ENCODE results near the gene ATRN. TPM values are rescaled to one million over a fixed set of nuclear protein-coding genes. Genes with fewer than 3 reads are reported as not detected.

ATRN gene
- total RNA-seq, 6 experiments from 2014 or later: 46.9 to 82.1 (median 59.1) TPM

- ATAC-seq (no peak), DNase-seq (no peak)
- H3K27me3 ChIP-seq: no peaks in the 10 kb centered on the region
- intact Hi-C loops (cut with DNase I): no loop called here
- H3K4me3 ChIP-seq: no peak overlapping the region
- 25% methylated on average over 1 of the region's 2 CpGs for WGBS (ENCODE audit: insufficient coverage, low coverage, low lambda C conversion rate, missing lambda C conversion rate)
- no peaks in the 10 kb centered on the region for H3K4me1 ChIP-seq
- peaks cover 0 to 15% (median 7%) of the 10 kb centered on the region in 4 donors for H3K36me3 ChIP-seq
- H3K27ac ChIP-seq: no peak overlapping the region
- no peaks in the 10 kb centered on the region for H3K9me3 ChIP-seq
- TF ChIP-seq, protein P1, sequence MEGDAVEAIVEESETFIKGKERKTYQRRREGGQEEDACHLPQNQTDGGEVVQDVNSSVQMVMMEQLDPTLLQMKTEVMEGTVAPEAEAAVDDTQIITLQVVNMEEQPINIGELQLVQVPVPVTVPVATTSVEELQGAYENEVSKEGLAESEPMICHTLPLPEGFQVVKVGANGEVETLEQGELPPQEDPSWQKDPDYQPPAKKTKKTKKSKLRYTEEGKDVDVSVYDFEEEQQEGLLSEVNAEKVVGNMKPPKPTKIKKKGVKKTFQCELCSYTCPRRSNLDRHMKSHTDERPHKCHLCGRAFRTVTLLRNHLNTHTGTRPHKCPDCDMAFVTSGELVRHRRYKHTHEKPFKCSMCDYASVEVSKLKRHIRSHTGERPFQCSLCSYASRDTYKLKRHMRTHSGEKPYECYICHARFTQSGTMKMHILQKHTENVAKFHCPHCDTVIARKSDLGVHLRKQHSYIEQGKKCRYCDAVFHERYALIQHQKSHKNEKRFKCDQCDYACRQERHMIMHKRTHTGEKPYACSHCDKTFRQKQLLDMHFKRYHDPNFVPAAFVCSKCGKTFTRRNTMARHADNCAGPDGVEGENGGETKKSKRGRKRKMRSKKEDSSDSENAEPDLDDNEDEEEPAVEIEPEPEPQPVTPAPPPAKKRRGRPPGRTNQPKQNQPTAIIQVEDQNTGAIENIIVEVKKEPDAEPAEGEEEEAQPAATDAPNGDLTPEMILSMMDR (IDR thresholded peaks at IDR 0.05): no peak
- no peak for TF ChIP-seq POLR2A (IDR thresholded peaks at IDR 0.05)
Observed at GRCh38 chr20:3653921-3654320, 183.1 kb downstream of the ATRN start.

DNA sequence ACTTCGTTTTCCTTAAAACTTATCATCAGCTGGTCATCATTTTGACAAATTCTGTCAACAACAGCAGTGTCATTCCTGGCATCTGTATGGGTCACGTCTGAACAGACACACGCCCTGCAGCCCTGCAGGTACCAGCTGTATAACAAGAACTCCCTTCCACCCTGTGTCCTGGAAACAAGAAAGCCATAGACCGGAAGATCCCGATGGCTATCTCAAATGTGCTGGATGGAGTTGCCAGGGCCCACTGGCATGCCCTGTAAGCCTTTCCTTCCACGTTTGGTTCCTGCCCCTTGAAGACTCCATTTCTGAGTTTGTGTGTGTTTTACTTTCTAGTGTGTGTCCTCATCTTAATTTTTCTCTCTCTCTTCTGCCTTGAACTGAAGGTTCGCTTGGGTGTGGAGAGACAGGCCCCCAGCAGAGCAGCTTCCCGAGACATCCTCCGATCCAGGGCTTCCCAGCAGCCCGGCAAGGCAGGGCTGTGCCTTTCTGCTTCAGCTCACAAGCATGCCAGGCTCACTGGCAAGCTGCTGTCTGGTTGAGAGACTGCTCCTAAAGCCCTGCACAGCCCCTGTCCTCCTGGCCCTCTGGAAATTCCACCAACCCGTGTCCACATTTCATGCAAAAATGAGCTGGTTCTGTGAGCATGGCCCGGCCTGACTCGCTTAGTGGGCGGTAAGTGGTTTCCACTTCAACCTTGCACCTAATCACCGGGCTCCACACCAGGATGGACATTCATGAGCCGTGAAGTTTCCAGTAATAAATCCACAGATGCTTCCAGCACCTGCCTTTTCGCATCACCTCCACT is 183.7 kb downstream of the ATRN start:
- ATAC-seq: no peak
- intact Hi-C loops (cut with DNase I): no loop called here
- Histone ChIP-seq H3K4me1 (no peaks in the 10 kb centered on the region), H3K36me3 (peaks cover 0 to 11% (median 4%) of the 10 kb centered on the region in 4 donors), H3K4me3 (no peak overlapping the region), H3K9me3 (no peaks in the 10 kb centered on the region), H3K27ac (no peak overlapping the region), H3K27me3 (no peaks in the 10 kb centered on the region)
- WGBS (ENCODE audit: insufficient coverage, low coverage, low lambda C conversion rate, missing lambda C conversion rate): 79% methylated on average over 9 of the region's 17 CpGs
- no peak for TF ChIP-seq POLR2A (IDR thresholded peaks at IDR 0.05)
- TF ChIP-seq, protein P1 (IDR thresholded peaks at IDR 0.05): no peak
- DNase-seq: peak in 1 of 3 donors; percentile 23

- Histone ChIP-seq H3K36me3 (peaks cover 0 to 5% (median 2%) of the 10 kb centered on the region in 4 donors), H3K4me3 (no peak overlapping the region), H3K9me3 (no peaks in the 10 kb centered on the region), H3K4me1 (no peaks in the 10 kb centered on the region), H3K27ac (no peak overlapping the region), H3K27me3 (no peaks in the 10 kb centered on the region)
- 92% methylated on average over 4 of the region's 4 CpGs for WGBS (ENCODE audit: insufficient coverage, low coverage, low lambda C conversion rate, missing lambda C conversion rate)
- DNase-seq (peak in 1 of 3 donors; percentile 35), ATAC-seq (no peak)
- TF ChIP-seq, protein P1 (IDR thresholded peaks at IDR 0.05): no peak
- no peak for TF ChIP-seq POLR2A (IDR thresholded peaks at IDR 0.05)
- intact Hi-C loops (cut with DNase I): no loop called here
Observed at GRCh38 chr20:3655131-3655405, 184.2 kb downstream of the ATRN start.

- DNase-seq (peak in 1 of 3 donors; percentile 34), ATAC-seq (no peak)
- H3K4me1 ChIP-seq: no peaks in the 10 kb centered on the region
- H3K27me3 ChIP-seq: no peaks in the 10 kb centered on the region
- no peaks in the 10 kb centered on the region for H3K9me3 ChIP-seq
- no peak for TF ChIP-seq POLR2A (IDR thresholded peaks at IDR 0.05)
- TF ChIP-seq, protein P1 (IDR thresholded peaks at IDR 0.05): no peak
- no peak overlapping the region for H3K27ac ChIP-seq
- H3K36me3 ChIP-seq: no peaks in the 10 kb centered on the region
- 85% methylated on average over 4 of the region's 7 CpGs for WGBS (ENCODE audit: insufficient coverage, low coverage, low lambda C conversion rate, missing lambda C conversion rate)
- no peak overlapping the region for H3K4me3 ChIP-seq
- intact Hi-C loops (cut with DNase I): no loop called here
Observed at GRCh38 chr20:3658019-3658715, 187.3 kb downstream of the ATRN start.

All from right lobe of liver (tissue), 6 donors.